Measurements from ENCODE around the gene NR3C2. TPM values are rescaled to one million over a fixed set of nuclear protein-coding genes. Genes with fewer than 3 reads are reported as not detected.

Gene NR3C2
- total and polyA plus RNA-seq, 2 of the 4 experiments (the other 2 are of a cell fraction), result 1.1 to 2.3 TPM

DNA sequence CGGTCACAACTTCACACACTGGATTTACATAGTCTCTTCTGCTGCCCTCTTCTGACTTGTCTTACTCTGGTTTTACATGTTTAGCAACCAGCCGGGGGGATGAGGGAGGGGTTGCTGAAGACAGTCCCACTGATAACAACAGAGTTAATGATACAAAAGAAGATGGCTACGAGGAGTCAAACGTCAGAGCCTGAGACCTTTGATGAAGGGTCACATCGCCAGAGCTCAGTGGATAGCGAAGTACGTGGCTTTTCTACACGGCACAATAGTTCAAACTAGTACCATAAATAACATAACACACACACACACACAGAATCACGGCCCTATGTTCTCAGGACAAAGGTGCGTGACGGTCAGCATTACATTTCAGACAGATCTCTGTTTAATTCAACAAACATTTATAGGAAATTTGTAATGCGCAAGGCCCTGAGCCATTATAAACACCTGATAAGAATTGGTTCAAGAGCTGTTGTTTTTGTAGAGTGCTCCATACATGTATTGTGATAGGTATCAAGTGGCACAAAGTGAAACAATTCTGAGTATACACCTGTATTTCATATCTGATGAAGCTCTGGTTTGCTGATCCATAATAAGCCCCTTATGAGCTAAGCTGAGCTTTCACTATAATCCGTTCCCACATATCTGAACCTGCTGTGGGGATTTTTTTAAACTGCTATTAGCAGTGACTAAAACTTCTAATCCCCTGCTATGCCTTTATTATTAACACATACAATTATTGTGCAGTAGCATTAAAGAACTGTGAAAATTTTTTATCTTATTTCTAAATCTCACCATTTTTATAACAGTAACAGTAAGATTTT is 100.0 kb downstream of the NR3C2 start:
- H4K8ac ChIP-seq (ENCODE audit: low read depth in 2 of 2, low read length in 2 of 2), result no peak overlapping the region
- no peaks in the 10 kb centered on the region for H3K4me1 ChIP-seq (ENCODE audit: control insufficient read depth, insufficient read depth, low read length)
- H2BK5ac ChIP-seq (ENCODE audit: low read depth, low read length, poor library complexity, severe bottlenecking), result no peak overlapping the region
- in situ Hi-C loops (cut with MboI; ENCODE audit: low sequenced_read_pairs) (no loop called here), dilution Hi-C loops (cut with HindIII; ENCODE audit: low sequenced_read_pairs, unreplicated experiment) (no loop called here), intact Hi-C loops (cut with micrococcal nuclease) (no loop called here)
- no peaks in the 10 kb centered on the region for H3K36me3 ChIP-seq (ENCODE audit: control insufficient read depth, insufficient read depth, low read length)
- H3K9me3 ChIP-seq (ENCODE audit: control insufficient read depth, insufficient read depth, low read length), result no peaks in the 10 kb centered on the region
- no peaks in the 10 kb centered on the region for H4K20me1 ChIP-seq (ENCODE audit: insufficient read depth, low read length)
- no peaks in the 10 kb centered on the region for H3K79me1 ChIP-seq (ENCODE audit: low read depth in 1 of 2, low read length in 2 of 2)
- no peak overlapping the region for H2AK9ac ChIP-seq (replicated peaks; ENCODE audit: low read depth, low read length, poor library complexity)
- no peak overlapping the region for H3K18ac ChIP-seq (ENCODE audit: low read depth, low read length)
- TF ChIP-seq MXI1 (IDR thresholded peaks at IDR 0.05; ENCODE audit: borderline replicate concordance, low read depth, low read length) (no peak), SMC3 (IDR thresholded peaks at IDR 0.05; ENCODE audit: low read depth, low read length) (no peak), POLR2A (IDR thresholded peaks at IDR 0.05; ENCODE audit: low read depth, low read length) (no peak), RAD21 (IDR thresholded peaks at IDR 0.05; ENCODE audit: low read length) (no peak), MAFK (IDR thresholded peaks at IDR 0.05; ENCODE audit: low read depth, low read length) (no peak), USF2 (IDR thresholded peaks at IDR 0.05; ENCODE audit: low read depth, low read length) (no peak), RFX5 (IDR thresholded peaks at IDR 0.05; ENCODE audit: low read depth, low read length) (no peak), ELK1 (IDR thresholded peaks at IDR 0.05; ENCODE audit: borderline replicate concordance, low read depth, low read length) (no peak), CHD1 (IDR thresholded peaks at IDR 0.05; ENCODE audit: low read depth, low read length) (no peak), NFE2L2 (IDR thresholded peaks at IDR 0.05; ENCODE audit: low read depth, low read length) (no peak), BHLHE40 (IDR thresholded peaks at IDR 0.05; ENCODE audit: low read depth, low read length) (no peak), MAZ (IDR thresholded peaks at IDR 0.05; ENCODE audit: borderline replicate concordance, low read depth, low read length) (no peak), FOS (IDR thresholded peaks at IDR 0.05; ENCODE audit: low read depth, low read length) (no peak)
- no peaks in the 10 kb centered on the region for H3K27me3 ChIP-seq (ENCODE audit: control insufficient read depth, insufficient read depth, low read length)
- CTCF ChIA-PET, result no interaction called here
- H2BK20ac ChIP-seq (ENCODE audit: low read depth, low read length), result no peak overlapping the region
- H3K56ac ChIP-seq (ENCODE audit: extremely low read depth, insufficient read depth, low read length), result no peak overlapping the region
- H2BK15ac ChIP-seq (ENCODE audit: low read depth, low read length), result no peak overlapping the region
- BruUV-seq (replicated peaks), result no TSS peak
- H3K4me2 ChIP-seq (ENCODE audit: low read depth, low read length), result no peak overlapping the region
- no peak overlapping the region for H2AK5ac ChIP-seq (ENCODE audit: low read depth, low read length)
- no peak overlapping the region for H4K91ac ChIP-seq (ENCODE audit: insufficient read depth, low read depth, low read length)
- no peak overlapping the region for H3K14ac ChIP-seq (replicated peaks; ENCODE audit: low read depth, low read length)
- H4K5ac ChIP-seq (ENCODE audit: low read depth, low read length), result no peak overlapping the region
- no peak overlapping the region for H2AFZ ChIP-seq (replicated peaks; ENCODE audit: low read length, poor library complexity)
- H3K27ac ChIP-seq (ENCODE audit: insufficient read depth, low read length), result no peak overlapping the region
- H3K9ac ChIP-seq (ENCODE audit: low read depth, low read length), result no peak overlapping the region
- ATAC-seq (ENCODE audit: low read depth), result no peak
- H3K4me3 ChIP-seq (ENCODE audit: insufficient read depth, low read depth, low read length), result no peak overlapping the region
- H3K4ac ChIP-seq (ENCODE audit: low read depth, low read length), result no peak overlapping the region
- no peak for DNase-seq
- WGBS, 2 experiments (ENCODE audit: extremely low coverage in 2 of 2, insufficient read length in 1 of 2), result 67% methylated on average over 7 of the region's 13 CpGs; no CpG with 5 or more reads in 1 of the 2 experiments
- H2BK120ac ChIP-seq (ENCODE audit: low read depth, low read length), result no peak overlapping the region
- H3K23ac ChIP-seq (ENCODE audit: low read depth, low read length), result no peak overlapping the region
- H3K9me1 ChIP-seq (ENCODE audit: insufficient read depth, low read length), result no peaks in the 10 kb centered on the region
- POLR2A ChIA-PET (ENCODE audit: unreplicated experiment), result no interaction called here

Measured in IMR-90 (cell line).